T47D (cell line): ENCODE data around the gene PPP1CA.

Experiments used
- DNase-seq, 2 experiments: peaks; one replicate each; pipeline versions ENCODE4 v3.0.0 to v3.0.0-alpha.2; 2011 to 2012; ENCODE audit warnings: low read depth in 1 of 2, low spot score in 1 of 2
- JUND ChIP-seq: IDR thresholded peaks from 2 replicates; pipeline ENCODE4 v1.6.1; 2012; ENCODE audit warnings: low read depth
- in situ Hi-C: cut with HindIII; loops from 2 replicates; pipeline ENCODE4 v1.10.0; 2016; ENCODE audit warnings: low sequenced_read_pairs, low pct_unique_long_range_greater_than_20kb

Gene PPP1CA

DNA sequence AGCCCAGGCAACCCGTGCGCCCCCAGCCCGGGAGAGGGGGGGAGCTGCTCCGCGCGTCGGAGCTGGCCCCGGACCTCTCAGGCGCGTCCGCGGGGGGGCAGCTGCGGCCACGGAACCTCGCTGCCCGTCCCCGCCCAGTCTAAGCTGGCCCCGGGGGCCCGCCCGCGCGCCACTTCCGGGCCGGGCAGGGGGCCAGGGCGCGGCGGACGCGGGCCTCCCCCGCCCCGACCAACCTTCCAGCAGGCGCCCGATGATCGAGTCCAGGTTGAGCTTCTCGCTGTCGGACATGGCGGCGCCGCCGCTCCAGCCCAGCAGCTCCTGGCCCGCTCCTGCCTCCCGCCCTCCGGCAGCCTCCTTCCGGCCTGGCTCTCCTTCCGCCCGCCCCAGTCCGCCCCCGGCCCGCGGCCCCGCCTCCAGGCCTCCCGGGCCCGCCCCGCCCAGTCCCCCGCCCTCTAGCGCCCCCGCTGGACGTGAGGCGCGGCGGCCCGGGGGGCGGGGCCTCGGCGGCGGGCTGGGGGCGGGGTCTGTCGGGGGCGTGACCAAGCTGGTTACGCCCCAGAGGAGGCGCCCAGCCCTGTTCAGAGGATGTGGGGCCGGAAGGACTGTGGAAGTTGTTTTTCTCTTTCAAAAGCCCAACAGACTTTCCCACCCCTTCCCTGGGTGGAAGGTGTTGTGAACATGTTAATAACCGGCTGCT is at the start of gene PPP1CA:
Gene PPP1CA (minus strand): TSS at position 364 of the 697 bp plus-strand sequence. CDS start 76 bp downstream, at position 288.
- DNase-seq, result peak; percentile 94 to 97
- in situ Hi-C loops, result no loop called here
- TF ChIP-seq JUND, result no peak

DNA sequence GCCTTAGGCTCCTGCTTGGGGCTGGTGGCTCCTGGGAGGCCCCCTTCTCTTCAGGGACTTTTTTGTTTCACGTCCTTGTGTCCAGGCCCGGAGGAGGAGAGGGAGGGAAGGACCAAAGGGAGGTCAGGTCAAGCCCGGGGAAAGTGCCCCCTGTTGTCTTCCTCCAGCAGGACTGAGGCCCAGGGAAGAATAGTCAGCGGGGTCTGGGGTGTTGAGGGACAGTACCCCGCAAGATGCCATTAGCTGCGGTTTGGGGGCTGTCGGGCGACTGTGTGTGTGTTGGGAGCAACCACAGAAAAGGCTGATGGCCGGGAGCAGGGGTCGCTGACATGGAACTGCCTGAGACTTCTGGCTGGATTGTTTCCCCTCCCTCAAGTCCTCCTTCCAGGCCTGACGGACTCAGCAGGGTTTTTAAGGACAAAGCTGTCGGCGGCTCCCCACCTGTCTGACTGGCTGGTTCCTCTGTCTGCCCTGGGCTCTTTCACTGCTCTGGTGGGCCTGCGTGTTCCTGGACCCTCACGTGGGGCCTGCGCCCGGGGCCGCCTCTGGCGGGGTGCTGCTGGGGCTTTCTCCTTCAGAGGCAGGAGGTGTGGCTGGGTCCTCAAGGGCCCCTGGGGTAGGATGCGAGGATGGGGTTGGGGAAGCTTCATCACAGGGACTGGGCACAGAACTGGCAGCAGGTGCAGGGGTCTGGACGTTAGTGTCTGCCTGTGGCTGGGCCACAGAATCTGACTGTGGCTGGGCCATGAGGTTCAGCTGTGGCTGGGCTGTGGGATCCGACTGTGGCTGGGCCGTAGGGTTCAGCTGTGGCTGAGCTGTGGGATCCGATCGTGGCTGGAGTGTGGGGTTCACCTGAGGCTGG is 49.4 kb upstream of the PPP1CA start:
- DNase-seq, result no peak
- in situ Hi-C loops, result no loop called here
- TF ChIP-seq JUND, result no peak

DNA sequence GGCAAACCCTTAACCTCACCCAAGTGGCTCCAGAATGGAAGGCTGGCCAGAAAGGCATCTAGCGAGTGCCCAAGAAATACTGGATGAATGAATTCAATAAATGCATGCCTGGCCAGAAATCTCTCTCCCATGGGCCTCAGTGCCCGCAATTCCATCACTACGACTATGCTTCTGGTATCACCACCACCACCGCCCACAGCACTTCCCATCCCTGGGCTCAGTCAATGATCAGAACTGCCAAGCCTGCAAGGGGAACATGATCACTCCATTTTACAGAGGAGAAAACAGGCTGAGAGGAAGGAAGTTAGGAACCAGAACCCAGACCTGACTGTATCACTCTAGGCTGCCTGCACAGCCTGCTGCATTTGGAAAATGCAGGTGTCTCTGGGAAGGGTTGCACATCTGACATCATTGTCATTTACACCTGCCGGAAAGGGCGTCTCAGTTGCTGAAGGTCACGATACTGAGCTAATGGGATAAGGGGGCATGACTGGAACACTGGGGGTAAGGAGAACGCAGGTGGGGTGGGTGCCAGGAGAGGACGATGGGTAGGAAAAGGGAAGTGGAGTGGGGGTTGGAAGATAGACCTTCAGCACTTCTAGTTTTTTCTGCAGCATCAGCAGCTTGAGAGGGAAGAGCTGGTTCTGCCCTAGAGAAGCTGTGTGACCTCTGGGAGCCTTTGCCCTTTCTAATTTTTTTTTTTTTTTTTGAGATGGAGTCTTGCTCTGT is 47.6 kb upstream of the PPP1CA start:
- no peak for DNase-seq
- no peak for TF ChIP-seq JUND
- in situ Hi-C loops, result no loop called here

DNA sequence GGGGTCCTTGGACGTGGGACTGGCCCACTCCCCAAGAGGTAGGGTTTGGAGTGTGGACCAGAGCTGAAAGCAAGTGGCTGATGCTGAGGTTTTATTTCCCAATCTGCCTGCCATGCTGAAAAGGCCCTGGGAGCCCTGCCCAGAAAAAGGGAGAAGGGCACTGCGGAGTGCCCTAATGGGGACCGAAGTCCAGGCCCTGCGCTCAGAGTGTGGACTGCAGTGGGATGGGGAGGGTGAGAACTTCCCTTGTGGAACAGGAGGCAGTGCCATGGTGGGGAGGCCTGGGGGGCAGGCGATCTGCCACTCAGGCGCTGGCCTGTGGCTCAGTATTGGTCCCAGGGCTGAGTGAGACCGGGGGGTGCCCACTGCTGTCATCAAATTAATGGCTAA is 46.6 kb upstream of the PPP1CA start:
- DNase-seq, result no peak
- no peak for TF ChIP-seq JUND
- in situ Hi-C loops, result no loop called here

DNA sequence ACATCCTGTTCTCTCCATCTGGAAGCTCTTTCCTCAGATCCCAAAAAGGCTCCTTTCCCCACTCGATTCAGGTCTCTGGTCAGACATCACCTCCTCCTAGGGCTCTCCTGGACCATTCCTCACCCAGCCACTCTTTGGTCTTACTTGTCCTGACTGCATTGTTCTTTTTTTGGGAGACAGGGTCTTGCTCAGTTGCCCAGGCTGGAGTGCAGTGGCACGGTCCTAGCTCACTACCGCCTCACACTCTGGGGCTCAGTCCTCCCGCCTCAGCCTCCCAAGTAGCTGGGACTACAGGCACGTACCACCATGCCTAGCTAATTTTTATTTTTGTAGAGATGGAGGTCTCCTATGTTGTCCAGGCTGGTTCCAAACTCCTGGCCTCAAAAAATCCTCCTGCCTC is 43.9 kb upstream of the PPP1CA start:
- no peak for TF ChIP-seq JUND
- in situ Hi-C loops, result no loop called here
- no peak for DNase-seq

DNA sequence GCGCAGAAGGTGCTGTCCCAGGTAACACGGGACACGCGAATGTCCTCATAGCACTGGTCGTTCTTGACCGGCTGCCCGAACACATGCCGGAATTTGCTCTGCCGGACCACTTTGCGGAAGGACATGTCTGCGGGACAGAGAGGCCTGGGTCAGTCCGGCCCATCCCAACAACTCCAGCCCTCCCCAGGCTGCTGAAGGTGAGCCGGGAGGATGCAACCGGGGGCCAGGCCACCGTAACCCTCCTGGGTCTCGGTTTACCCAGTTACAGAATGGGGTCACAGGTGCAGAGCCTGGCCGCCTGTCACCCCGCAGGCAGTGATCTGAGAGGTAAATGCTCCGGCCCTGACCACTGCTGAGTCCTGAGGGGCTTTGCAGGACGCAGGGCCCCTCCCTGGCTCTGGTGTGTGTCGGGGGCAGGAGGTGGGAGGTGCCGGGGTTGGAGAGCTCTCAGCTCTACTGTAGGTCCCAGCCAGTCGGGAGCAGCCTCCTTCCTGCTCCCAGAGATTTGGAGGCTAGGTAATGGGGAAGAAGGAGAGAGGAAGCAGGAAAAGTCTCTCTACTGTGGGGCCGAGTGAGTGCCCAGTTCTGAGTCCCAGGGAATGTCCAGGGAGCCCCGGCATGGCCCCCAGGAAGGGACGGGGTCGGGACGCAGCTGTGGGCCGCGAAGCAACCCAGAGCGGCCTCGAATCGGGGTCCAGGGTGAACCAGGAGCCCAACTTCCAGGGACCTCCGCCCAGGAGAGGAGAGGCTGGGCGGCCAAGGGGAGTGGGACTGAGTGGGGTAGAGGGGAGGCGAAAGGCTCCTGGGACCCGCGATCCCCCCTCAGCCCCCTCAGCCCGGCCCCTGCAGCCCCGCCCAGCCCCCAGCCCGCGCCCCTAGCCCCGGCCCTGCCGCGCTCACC is 41.1 kb upstream of the PPP1CA start:
- DNase-seq, result no peak
- in situ Hi-C loops, result no loop called here
- TF ChIP-seq JUND, result no peak

DNA sequence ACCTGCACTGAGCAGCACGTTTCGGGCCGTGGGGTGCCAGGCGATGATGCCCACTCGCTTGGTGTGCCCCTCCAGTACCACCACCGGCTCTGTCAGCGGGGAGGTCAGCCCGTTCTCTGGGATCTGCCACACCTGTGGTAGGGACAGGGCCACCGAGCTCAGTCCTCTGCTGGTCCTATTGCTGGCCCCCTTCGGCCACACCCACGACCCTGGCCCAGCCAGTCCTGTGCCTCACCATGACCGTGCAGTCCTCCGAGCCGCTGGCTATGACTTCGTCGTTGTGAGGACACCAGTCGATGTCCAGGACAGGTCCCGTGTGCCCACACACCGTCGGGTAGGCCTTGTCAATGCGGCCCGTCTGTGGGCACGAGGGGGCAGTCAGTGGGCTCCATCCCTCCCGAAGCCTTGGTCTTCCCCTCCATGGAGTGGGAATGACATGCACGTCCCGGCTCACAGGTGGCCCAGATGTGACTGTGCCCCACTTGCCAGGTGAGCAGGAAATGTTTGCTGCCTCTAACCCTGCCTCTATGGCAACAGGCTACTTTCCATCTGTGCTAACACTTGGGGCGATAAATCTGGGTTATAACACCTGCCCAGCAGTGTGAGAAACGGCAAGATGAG is 40.2 kb upstream of the PPP1CA start:
- no peak for DNase-seq
- TF ChIP-seq JUND, result no peak
- in situ Hi-C loops, result no loop called here

DNA sequence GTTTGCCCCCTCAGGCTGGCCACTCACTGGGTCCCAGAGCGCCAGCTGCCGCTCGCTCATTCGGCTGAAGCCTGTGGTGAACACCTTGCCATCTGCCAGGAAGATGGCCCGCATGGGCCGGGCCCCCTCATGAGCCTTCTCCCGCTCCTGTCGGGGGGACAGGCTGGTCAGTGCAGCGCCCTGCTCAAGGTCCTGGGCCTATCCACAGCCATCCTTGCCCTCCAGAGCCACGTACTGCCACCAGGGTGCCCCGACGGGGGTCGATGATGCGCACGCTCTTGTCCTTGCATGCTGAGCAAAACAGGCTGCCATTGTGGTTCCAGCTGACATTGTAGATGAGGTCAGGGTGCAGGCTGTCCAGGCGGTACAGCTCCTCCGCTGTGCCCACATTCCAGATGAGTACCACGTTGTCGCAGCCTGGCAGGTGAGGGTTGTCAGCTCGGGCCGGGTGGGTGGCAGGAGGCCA is 39.5 kb upstream of the PPP1CA start:
- in situ Hi-C loops, result no loop called here
- no peak for TF ChIP-seq JUND
- no peak for DNase-seq

DNA sequence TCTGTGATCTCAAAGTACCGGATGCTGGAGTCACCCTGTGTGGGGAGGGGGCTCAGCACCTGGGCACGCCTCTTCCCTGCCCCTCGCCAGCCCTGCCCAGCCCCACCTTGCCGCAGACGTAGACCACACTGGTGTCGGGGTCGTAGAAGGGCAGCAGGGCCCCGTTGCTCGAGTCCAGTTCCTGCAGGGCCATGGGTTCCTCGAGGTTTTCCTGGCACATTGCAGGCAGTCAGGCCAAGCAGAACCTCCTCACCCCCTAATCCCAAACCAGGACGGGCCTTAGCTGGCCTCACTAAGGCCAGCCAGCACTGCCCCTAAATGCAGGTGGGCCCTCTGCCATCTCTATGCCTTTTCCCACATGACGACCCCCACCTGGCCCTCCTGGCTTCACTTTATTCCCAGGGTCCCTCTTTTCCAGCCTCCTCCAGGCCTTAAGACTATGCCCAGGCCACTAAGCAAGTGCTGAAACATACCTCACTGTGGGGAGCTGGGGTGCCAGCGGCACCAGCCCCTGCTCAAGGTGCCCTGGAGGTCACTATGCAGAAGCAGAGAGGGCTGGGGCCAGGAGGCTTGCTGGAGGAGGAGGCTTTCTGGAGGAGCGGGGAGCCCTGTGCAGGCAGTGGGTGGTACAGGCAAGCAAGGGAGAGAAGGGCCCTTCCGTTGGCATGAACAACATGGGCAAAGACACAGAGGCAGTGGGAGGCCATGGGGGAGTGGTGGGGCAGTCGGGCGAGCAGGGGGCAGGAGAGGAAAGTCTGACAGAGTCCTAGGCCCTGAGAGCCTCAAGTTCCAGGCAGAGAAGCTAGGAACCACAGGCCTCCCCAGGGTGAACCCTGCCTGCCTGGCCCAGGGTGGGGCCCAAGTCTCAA is 38.8 kb upstream of the PPP1CA start:
- in situ Hi-C loops, result no loop called here
- DNase-seq, result no peak
- no peak for TF ChIP-seq JUND

DNA sequence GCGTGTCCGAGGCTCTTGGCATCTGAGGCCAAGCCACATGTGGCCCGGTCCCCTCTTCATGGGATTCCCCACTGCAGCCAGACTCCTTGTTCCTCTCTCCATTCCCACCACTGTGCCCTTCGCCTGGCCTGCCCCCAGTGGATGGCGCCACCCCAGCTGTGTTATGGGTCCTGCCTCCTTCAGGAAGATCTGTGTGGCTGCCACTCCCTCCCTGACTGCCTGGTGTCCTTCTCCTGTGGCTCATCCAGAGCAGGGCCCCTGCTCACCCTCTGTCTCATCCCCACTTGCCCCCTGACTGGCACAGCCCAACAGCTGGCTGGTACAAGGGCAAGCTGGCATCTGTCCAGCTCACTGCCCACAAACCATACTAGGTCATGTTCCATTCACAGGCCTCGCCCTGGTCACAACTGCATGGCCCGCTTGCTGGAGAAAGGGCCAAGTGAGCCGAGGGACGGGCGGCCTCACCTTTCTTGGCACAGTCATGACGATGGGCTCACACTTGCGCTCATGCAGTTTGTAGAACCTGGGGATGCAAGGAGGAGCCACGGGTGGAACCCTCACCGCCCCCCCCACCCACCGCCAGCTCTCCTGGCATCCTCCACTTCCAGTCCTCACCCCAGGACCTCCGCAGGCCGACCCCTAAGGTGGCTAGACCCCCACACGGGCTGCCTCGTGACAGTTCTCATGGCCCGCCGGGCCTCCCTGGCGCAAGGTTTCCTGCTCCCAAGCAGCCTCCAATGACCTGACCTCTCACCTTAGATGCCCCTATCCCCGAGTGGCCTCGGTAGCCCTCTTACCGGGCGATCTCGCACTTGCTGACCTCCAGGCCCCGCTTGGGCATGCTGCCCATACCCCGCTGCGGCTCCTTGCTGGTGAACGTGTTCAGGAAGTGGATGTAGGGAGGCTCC is 37.9 kb upstream of the PPP1CA start:
- in situ Hi-C loops, result no loop called here
- DNase-seq, result peak; percentile 56 to 59
- no peak for TF ChIP-seq JUND
